HG03354 (cell line): Measurements from ENCODE around the gene C18orf63.

ENCODE experiments used
- ATAC-seq: cut with Tn5 transposase; IDR thresholded peaks from one replicate; pipeline ENCODE4 v1.9.1; 2021; ENCODE audit warnings: mild to moderate bottlenecking; ENCODE audit not compliant: unreplicated experiment, poor library complexity, severe bottlenecking

The C18orf63 gene

DNA sequence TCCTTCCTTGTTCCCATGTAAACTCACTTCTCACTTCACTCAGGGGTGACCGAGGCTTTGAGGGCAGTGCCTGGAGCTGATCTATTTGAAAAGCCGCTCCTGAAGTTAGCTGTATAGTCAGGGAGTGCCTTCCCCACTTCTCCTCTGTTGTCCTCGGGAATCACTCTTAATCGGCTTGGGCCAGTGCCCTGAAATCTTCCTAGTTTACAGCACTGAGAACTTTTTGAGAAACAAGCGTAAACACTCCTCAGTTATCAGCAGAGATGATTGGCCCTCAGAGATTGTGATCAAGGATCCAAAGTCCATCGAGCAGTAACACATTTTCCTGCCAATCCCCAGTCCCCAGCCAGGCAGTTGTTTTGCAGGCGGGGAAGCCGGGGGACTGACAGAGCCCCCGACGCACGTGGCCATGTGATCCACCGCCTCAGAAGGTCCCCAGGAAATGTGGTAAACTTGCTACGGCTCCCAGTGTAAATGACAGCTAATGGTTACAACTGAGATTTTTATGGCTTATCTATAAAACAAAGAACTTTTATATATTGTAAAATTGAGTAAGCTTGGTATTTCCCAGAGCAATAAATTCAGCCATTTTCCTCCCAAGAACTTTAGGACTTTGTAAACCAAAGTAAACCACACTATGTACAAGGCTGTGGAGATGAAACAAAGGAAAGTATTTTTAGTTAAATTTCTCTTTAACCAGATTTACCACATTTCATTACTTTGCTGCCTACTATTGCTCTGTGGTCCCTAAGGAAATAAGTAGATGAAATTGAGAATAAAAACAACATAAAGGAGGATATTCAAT, 53.5 kb downstream of the C18orf63 start:
- no peak for ATAC-seq

DNA sequence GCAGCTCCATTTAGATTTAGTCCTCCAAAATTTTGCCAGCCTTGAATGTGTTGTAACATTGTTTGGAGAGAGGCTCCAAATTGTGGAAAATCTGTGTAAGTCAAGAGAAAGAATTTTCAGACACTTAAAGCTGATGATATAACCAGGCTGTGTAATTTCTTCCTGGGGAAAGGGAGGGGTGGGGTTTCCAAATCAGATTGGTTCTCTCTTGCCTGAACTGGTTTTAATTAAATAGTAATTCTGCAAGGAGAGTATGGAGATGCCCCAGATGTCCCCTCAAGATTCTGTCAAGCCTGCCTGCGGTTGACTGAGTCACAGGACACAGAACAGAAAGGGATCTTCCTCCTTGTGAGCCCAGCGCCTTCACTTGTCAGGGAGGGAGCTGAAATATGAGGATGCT, 54.5 kb downstream of the C18orf63 start:
- no peak for ATAC-seq

DNA sequence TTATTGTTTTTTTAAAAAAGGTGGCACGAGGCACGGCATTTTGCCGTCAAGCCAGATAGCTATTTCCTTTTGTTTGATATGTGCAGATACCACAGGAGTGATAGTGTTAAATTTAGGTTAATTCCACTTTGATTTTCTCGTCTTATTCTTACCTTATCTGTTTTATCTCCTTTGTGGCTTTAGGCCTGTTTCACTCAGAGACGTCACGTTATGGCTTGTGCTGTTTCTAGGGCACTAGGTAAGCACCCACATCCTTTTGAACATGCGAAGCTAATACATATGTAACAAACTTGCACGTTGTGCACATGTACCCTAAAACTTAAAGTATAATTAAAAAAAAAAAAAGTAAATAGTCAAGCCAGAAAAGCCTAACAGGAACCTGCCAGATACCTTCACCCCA, 57.8 kb downstream of the C18orf63 start:
- ATAC-seq = no peak

DNA sequence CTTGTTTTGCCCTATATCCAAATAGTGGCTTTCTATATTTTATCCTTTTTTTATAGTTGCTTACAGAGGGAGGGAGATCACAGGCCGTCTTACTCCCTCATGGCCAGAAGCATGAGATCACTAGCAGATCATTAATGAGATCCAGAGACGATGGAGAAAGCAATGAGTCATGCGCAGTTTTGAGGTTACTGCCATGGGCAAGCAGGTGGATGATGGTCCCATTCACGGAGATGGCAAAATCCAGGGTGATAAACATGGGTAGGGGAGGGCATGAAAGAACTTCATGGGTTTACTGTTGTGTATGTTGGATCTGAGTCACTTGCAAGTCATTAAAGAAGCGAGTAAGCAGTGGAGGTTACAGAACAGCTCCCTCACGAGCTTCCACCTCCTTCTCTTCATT, 60.4 kb downstream of the C18orf63 start:
- ATAC-seq = no peak

DNA sequence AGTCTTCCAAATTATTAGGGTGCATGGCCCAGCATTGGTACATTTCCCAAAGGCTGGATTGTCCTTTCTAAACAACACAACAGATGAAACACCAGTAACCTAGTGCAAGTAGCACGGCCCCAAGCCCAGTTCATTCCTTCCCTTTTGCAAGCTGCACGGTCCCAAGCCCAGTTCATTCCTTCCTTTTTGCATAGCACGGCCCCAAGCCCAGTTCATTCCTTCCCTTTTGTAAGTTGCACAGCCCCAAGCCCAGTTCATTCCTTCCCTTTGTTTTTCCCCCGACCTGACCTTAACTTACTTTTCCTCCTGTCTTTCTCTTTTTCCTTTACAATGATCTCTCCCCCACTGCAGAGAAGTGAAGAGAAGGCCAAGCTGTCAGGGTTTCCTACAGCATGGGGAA, 60.9 kb downstream of the C18orf63 start:
- no peak for ATAC-seq

DNA sequence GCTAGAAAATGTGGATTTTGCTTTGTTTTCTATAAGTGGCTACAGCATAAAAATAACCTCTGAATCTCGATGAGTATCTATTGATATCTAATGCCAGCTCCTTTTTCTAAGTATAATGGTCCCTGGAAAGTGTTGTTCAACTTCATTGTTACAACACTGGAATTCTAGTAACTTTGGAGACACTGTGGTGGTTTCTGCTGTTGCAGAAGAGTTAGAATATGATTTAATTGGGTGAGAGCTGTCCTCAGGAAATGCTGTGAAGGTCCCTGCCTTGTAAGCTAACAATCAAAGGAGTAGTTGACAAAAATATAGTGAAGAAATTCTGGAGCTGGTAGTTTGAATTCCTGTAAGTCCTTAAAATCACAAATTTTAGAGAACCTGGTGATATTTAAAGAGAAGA, 62.1 kb downstream of the C18orf63 start:
- no peak for ATAC-seq

DNA sequence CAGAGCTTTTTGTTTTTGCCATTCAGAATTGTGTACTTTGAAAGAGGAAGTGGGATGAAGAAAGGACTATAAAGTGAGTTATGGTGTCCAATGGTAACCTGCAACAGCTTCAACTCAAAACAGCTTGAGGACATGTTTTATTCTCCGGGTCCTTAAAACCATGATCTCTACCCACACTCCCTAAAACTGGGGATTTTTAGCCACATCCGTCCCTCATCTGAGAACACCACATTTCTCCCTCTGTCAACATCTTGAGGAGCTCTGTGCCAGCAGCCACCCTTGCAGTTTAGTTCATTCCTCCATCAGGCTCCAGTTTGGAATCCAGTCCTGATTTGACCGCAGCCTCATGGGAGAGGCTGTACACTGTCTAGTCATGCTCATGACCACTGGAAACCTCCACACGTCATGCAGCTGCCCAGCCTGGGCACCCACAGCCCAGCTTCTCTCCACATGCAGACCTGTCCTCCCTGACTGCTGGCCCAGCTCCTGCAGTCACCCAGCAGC, 62.6 kb downstream of the C18orf63 start:
- ATAC-seq = peak; percentile 72

DNA sequence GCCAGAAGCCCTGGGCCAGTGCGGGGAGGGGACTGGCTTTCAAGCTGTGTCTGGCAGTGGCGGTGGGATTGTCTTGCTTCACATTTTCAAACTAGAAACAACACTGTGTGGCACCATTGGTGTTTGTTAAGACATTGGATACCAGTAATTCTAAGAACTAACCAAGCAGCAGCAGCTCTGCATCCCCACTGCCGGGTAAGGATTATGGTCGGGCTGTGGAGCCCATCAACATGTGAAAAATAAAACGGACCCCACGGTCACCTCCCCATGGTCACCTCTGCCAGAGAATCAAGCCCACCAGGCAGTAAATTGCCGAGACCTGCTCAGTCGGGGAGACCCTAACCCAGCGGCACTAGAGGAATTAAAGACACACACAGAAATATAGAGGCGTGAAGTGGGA, 65.3 kb downstream of the C18orf63 start:
- ATAC-seq = no peak

DNA sequence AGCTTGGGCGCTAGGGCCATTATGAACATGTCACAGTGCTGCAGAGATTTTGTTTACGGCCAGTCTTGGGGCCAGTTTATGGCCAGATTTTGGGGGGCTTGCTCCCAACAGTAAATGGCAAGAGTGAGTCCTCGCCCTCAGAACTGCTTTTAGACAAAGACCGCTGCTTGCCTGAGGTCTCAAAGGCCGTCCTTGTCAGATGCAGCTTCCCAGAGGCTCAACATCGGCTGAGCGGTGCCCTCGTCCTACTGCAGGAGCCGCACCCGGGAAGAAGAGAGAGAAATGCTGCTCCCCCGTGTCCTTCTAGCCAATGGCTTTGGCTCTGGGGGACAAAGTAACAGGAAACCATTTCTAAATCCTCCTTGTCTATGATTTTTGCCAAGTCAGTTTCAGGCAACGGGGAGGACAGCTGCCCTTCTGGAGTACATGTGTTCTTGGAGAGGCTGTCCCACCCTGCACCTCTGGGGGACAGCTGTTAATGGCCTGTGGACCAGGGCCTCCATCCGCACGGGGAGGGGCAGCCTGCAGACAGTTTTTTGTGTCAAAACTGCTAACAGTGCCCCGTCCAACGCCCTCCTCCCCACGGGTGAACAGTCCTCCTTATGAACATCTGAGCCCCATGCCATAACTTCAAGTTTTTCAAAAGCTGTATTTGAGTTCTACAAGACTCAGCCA, 66.1 kb downstream of the C18orf63 start:
- no peak for ATAC-seq

DNA sequence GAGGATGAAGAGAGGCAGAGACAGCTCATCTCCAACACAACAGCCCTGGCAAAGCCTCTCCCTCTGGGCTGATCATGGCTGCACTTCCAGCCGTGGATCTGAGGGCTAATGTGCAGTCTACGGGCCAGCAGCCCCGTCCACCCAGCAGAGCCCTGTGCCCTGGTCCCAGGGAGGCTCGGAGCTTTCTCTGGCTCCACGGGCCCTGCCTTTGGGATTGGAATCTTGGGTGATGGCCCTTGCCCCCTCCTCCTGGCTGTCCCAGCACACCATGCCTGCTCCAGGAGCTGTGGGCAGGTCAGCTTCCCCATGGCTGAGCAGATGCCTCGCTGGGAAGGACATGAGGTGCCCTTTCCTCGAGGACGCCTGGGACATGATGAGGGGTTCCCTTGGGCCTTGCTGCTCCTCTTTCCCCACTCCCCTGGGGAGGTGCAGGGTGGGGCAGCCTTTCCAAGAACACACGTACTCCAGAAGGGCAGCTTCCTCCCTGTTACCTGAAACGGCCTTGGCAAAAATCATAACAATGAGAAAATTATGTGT, 66.9 kb downstream of the C18orf63 start:
- no peak for ATAC-seq

DNA sequence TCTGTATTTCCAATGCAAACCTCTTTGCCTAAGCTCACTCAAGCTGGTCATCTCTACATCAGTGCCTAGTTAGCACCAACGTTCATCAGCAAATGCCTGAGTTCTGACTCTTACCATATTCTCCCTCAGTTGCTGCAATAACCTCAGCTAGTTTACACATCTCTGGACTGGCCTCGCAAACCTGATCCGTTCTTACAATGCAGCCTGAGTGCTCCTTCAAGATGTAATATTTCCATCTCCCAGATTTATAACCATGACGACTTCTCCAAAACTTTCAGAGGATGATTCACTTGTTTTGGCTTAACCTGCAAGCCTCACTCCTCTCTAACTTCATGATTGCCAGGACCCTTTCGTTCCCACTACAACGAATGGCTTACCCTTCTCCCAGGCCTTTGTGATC, 71.7 kb downstream of the C18orf63 start:
- ATAC-seq = no peak

DNA sequence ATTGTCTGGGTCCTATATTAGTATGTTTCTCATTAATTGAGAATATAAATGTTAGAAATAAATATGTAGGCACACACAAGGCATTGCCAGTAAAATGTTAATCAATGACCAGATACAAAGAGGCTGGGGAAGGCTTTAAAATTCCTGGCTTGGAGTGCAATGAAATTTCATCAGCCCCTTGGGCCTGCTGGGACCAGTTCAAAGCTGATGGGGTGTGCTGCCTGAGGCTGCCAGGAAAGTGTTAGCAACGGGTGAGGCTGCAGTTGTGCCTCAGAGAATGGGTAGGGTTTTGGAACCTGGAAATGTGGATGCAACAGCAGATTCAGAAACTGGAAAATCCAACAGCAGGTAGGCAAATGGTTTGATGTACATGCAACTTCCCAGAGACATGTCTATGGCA, 72.6 kb downstream of the C18orf63 start:
- no peak for ATAC-seq

DNA sequence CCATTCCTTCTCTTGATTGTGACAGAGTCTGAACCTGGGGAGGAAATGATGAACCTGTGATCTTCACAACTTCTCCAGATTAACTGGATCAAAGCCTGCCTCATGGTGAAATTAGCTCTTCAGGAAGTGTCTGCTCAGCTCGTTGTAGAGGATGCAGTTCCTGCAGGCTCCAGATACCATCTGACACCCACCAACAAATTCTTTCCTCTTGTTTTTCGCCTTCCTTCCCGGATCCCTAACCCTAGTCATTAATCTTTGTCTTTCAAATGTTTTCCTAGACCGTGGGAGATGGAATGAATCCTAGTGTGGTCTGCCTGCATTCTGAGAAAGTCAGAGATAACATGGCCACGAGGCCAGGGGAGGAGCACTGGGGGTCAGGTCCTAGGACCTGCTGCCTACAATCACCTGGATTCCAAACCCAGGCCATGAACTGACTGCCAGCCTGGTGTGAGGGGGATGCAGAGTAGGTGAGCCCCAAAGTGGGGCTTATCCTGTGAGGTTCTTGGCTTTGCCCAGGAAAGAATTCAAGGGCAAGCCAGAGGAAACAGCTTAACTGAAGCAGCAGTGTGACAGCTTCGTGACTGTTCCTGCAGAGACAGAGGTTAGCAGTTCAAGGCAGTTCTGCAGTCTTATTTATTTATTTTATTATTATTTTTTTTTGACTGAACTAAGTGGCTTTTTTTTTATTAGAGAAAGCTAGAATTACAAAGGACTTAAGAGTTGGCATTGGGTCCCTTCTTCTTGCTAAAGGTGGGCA, 73.7 kb downstream of the C18orf63 start:
- ATAC-seq = no peak

DNA sequence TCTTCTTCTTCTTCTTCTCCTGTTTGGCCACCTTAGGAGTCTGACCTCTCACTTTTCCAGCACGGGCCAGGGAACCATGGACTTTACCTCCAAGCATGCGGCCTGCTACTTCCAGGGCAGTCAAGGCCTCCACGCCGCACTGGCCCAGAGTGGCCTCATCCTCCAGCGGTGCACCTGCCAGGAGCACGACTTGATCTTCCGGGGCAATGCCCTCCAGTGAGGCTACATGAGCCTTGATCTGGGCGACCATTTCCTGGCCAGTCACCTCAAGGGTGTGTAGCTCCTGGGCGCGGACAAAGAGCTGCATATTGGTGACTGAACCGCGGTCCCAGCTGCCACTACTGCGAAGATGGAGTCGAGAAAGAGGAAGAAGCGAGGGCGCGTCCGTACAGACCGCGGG, 74.4 kb downstream of the C18orf63 start:
- no peak for ATAC-seq

DNA sequence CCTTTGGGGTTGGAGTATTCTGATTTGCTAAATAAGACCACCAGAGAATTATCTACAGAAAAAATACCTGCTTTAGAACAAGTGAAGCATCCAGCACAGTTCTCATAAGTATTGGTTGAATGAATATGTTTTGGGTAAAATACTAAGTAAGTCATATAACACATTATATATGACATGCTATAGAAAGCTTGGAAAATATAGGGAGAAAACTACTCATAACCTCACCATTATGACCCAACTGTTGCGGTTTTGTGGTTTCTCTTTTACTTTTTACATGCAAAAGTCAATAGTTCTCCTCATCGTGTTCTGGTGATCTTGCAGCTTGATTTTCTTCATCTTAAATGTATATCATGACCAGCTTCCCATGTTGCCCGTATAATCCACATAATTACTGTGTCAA, 75.3 kb downstream of the C18orf63 start:
- ATAC-seq = no peak

DNA sequence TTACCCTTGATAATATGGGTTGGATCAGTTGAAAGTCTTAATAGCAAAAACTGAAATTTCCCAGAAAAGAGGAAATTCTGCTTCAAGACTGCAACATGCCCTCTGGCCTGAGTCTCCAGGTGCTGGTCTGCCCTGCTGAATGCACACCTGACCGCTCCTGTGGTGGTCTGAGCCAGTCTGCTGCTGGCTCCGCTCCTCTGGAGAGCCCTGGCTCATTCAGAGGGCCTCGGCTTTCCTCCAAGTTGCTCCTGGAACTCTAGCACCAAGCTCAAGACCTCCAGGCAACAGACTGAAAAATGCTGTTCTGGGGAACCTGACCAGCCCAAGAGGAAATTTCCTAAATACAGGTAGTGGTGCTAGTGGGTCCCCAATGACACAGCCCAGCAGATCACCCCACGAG, 76.7 kb downstream of the C18orf63 start:
- ATAC-seq = no peak

DNA sequence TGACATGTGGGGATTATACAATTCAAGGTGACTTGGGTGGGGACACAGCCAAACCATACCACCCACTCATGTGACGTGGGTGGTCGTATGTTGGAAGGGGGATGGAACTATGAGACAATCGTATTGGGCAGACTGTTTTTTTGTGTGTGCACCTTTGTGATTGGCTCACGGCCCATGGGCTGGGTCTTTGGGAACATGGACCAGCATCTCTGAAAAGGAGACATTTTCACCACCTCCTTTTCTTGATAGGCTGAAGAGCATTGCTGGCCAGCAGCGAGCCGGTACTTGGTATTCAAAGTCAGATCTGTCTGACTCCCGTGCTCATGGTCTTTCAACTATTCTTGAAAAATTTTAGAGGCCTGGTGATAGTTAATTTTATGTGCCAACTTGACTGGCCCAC, 79.4 kb downstream of the C18orf63 start:
- ATAC-seq = no peak

DNA sequence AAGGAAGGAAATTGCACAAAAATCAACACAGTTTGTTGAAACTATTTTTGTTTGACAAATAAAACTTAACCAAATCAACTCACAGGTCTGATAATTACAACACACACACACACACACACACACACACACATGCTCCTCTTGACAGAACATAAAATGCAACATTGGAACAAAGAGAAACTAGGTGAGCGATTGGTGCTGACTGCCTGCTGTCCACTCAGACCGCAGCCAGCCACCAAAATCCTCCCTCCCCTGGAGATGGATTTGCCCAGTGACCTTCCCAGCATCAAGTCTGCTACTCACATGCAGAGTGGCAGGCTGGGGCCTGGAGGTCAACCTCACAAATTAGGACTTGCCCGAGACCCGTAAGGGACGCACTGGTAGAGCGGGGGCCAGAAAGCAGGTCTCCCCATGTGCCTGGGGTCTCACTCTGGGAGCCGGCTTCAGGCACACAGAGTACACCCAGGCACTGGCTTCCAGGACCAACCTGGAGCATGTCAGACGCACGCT, 80.1 kb downstream of the C18orf63 start:
- ATAC-seq = no peak

DNA sequence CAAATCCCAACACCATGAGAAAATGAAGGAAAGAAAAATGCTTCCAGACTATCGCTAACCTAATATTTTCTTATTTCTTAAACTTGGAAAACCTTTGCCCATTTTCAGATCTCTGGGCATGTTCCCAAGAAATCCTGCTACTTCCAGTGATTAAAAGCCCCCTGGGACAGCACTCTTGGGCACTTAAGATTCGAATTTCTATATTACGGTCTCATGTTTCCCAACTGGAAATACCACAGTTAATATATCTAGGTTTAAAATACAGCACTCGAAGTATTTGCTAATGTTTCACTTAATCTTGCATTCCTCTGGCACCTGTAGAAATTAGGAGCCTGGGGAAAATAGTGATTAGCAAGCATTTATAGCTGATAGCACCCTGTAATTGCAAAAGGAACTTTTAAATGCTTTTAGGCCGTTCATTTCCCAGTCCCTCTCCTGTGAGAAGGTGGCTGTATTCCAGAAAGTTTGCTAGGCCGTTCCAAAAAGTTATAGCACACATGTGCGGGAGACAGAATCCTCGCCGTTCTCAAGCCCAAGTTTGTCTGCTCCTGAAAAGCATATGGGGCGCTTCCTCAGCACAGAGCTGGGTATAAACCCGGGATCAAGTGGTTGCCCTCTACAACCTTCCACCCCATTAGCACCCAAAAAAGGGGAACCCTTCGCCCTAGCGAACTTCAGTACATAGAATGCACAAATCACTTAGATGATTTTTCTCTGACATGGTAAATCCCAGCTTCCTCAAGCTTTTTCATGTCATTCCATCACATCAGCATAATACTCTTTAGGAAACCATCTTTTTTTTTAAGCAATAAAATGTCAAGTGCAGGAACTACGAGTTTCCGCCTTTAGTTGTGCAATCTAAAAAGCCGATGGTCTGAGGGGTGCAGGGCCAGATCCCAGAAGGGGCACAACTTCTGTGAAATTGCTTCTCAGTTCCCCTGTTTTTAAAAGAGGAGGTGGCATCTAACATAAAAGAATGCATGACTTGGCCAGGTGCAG, 80.8 kb downstream of the C18orf63 start:
- ATAC-seq = no peak
